Measurements from ENCODE around the gene OR5H14. TPM values are rescaled to one million over a fixed set of nuclear protein-coding genes. Genes with fewer than 3 reads are reported as not detected.
"Not testable (repeated sequence)": the region's sequence is repeated elsewhere in the genome, so short reads cannot be mapped to it uniquely, and the experiment has no call there.

The OR5H14 gene
- total RNA-seq, 2 donors from 2014 or later = not detected

DNA sequence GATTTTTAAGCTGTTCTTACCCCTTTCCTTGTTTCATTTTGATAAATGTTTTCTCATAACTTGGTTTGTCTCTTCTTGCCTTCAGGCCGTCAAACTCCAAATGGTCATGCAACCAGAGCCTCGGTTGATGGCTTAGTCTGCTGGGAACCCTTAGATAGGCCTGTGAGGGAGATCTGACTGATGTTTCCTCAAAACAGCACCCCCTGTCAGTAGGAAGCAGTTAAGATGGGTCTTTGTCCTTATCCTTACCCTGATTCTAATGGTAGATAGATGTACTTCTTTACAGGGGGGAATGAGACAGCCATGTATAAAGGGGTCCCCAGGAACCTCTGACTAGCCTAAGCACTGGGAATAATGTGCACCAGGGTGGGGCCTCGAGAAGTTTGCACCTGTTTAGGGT, 33.0 kb upstream of the OR5H14 start:
- H3K36me3 ChIP-seq = no peaks in the 10 kb centered on the region
- TF ChIP-seq, protein P1, sequence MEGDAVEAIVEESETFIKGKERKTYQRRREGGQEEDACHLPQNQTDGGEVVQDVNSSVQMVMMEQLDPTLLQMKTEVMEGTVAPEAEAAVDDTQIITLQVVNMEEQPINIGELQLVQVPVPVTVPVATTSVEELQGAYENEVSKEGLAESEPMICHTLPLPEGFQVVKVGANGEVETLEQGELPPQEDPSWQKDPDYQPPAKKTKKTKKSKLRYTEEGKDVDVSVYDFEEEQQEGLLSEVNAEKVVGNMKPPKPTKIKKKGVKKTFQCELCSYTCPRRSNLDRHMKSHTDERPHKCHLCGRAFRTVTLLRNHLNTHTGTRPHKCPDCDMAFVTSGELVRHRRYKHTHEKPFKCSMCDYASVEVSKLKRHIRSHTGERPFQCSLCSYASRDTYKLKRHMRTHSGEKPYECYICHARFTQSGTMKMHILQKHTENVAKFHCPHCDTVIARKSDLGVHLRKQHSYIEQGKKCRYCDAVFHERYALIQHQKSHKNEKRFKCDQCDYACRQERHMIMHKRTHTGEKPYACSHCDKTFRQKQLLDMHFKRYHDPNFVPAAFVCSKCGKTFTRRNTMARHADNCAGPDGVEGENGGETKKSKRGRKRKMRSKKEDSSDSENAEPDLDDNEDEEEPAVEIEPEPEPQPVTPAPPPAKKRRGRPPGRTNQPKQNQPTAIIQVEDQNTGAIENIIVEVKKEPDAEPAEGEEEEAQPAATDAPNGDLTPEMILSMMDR (IDR thresholded peaks at IDR 0.05) = no peak
- no peak overlapping the region for H3K4me3 ChIP-seq
- H3K27me3 ChIP-seq (replicated peaks; ENCODE audit: insufficient read depth) = no peaks in the 10 kb centered on the region
- ATAC-seq (ENCODE audit: insufficient number of reproducible peaks, low FRiP score, low read depth) = no peak
- DNase-seq (ENCODE audit: low spot score) = no peak
- peaks cover 2% of the 10 kb centered on the region for H3K9me3 ChIP-seq
- no peaks in the 10 kb centered on the region for H3K4me1 ChIP-seq (ENCODE audit: control insufficient read depth in 1 of 2, low read depth in 2 of 2)
- H3K27ac ChIP-seq = no peak overlapping the region

DNA sequence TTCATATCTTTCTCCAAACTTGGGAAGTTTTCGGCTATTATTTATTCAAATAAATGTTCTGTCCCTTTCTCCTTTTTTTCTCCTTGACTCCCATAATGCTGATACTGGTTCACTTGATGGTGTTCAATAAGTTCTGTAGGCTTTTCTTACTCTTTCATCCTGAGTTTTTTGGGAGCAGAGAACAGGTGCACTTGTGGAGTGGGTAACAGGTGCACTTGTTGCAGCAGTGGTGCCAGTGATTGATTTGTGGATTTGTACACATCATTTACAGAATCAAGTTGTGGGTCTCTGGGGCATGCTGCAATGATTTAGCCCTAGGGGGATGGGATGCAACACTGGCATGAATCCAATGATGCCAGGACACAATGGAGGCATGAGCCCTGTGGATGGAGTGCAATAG, 31.6 kb upstream of the OR5H14 start:
- no peak overlapping the region for H3K27ac ChIP-seq
- no peaks in the 10 kb centered on the region for H3K27me3 ChIP-seq (replicated peaks; ENCODE audit: insufficient read depth)
- H3K4me3 ChIP-seq = no peak overlapping the region
- ATAC-seq (ENCODE audit: insufficient number of reproducible peaks, low FRiP score, low read depth) (no peak), DNase-seq (ENCODE audit: low spot score) (no peak)
- TF ChIP-seq, protein P1 (IDR thresholded peaks at IDR 0.05) = no peak
- H3K9me3 ChIP-seq = peaks cover 2% of the 10 kb centered on the region
- H3K36me3 ChIP-seq = no peaks in the 10 kb centered on the region
- no peaks in the 10 kb centered on the region for H3K4me1 ChIP-seq (ENCODE audit: control insufficient read depth in 1 of 2, low read depth in 2 of 2)

DNA sequence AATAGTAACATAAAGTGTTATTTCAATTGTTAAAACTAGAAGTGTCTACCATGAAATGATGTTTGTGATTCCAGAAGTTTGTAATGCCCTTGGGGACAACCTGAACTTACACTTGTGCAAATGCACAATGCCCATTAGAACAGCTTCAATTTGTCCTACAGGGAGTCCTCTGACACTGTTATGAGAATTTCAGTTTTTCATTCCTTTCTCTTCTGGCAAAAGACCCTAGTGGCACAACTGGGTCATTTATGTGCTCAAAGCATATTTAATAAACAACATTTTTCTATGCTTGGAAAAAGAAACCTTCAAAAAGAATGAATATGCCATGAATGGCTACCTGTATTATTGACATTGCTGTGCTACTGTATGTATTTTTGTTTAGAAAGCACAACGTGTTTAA, 16.9 kb upstream of the OR5H14 start, which contains the start of gene OR5H1:
TSS of gene OR5H1 (plus strand) at position 301 of the 400 bp plus-strand sequence. CDS start 1,977 bp downstream, outside the sequence.
- no peak within 1 kb of the TSS for H3K4me3 ChIP-seq
- no peaks in the 10 kb centered on the region for H3K27me3 ChIP-seq (replicated peaks; ENCODE audit: insufficient read depth)
- no peak within 1 kb of the TSS for H3K27ac ChIP-seq
- no peaks in the 10 kb centered on the region for H3K36me3 ChIP-seq
- ATAC-seq (ENCODE audit: insufficient number of reproducible peaks, low FRiP score, low read depth) = no peak
- TF ChIP-seq, protein P1 (IDR thresholded peaks at IDR 0.05) = no peak
- no peaks in the 10 kb centered on the region for H3K4me1 ChIP-seq (ENCODE audit: control insufficient read depth in 1 of 2, low read depth in 2 of 2)
- DNase-seq (ENCODE audit: low spot score) = no peak
- H3K9me3 ChIP-seq = no peaks in the 10 kb centered on the region

DNA sequence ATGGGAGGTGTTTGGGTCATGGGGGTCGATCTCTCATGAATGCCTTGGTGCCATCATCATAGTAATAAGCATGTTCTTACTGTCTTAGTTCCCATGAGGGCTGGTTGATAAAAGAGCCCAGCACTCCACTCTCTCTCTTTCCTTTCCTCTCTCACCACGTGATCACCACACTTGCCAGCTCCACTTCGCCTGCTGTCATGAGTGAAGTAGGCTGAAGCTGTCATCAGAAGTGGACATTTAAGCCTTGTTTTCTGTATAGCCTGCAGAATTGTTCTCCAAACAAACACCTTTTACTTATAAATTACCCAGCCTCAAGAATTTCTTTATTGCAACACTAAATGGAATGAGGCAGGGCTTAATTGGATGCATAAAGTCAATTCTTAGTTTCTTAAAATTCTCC, 10.6 kb upstream of the OR5H14 start:
- Histone ChIP-seq H3K36me3 (no peaks in the 10 kb centered on the region), H3K9me3 (no peaks in the 10 kb centered on the region), H3K27ac (no peak overlapping the region), H3K27me3 (replicated peaks; ENCODE audit: insufficient read depth) (no peaks in the 10 kb centered on the region), H3K4me1 (ENCODE audit: control insufficient read depth in 1 of 2, low read depth in 2 of 2) (no peaks in the 10 kb centered on the region), H3K4me3 (no peak overlapping the region)
- TF ChIP-seq, protein P1 (IDR thresholded peaks at IDR 0.05) = no peak
- no peak for DNase-seq (ENCODE audit: low spot score)
- ATAC-seq (ENCODE audit: insufficient number of reproducible peaks, low FRiP score, low read depth) = no peak

DNA sequence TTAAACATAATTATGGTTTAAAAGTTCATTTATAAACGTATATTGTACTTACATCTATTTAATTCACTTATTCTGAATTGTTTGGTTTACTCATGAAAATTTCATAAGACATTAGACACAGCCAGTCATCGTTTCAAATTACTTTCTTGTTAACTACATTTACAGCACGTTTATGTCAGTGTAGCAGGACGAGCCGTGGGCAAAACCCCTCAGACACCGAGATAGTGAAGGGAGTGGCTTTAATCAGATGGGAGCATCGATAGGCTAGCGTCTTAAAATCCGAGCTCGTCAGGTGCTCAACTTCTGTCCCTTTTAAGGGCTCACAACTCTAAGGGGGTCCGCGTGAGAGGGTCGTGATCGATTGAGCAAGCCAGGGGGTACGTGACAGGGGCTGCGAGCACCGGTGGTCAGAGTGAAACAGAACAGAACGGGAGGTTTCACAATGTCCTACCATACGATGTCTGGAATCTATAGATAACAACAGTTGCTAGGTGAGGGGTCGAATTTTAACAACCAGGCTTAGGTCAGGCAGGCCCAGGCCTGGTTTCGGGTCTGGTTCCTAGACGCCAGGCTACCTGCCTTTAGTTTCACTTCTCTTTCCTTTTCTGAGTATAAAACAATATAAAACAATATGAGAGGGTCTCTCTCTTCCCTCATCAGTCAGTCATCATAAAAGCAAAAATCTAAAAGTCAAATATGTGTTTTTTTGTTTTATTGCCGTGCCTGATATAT, 9.3 kb upstream of the OR5H14 start:
- not testable (repeated sequence) for H3K9me3 ChIP-seq; H3K27me3 ChIP-seq (replicated peaks; ENCODE audit: insufficient read depth); H3K36me3 ChIP-seq; H3K27ac ChIP-seq; ATAC-seq (ENCODE audit: insufficient number of reproducible peaks, low FRiP score, low read depth); DNase-seq (ENCODE audit: low spot score); H3K4me1 ChIP-seq (ENCODE audit: control insufficient read depth in 1 of 2, low read depth in 2 of 2); H3K4me3 ChIP-seq

DNA sequence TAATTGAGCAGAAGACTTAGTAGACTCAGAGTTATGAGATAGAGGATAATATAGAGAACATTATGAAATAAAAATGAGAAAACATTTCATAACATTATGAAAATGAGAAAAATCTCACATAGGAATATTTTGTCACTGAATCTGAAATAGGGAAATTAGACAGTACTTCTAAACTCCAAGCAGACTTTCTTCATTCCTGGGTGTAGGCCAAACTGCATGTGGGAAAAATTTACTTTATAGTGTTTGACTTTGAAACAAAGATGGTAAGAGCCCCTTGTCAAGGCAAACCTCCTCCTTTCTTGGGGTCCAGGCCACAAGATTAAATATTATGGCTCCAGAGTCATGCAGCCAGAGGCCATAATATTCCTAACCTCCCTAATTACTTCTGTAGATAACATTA, 6.7 kb upstream of the OR5H14 start:
- ATAC-seq (ENCODE audit: insufficient number of reproducible peaks, low FRiP score, low read depth) = no peak
- TF ChIP-seq, protein P1 (IDR thresholded peaks at IDR 0.05) = no peak
- DNase-seq (ENCODE audit: low spot score) = no peak
- Histone ChIP-seq H3K9me3 (no peaks in the 10 kb centered on the region), H3K4me3 (no peak overlapping the region), H3K4me1 (ENCODE audit: control insufficient read depth in 1 of 2, low read depth in 2 of 2) (no peaks in the 10 kb centered on the region), H3K27ac (no peak overlapping the region), H3K36me3 (no peaks in the 10 kb centered on the region), H3K27me3 (replicated peaks; ENCODE audit: insufficient read depth) (no peaks in the 10 kb centered on the region)
